GM10847 (cell line): Measurements from ENCODE around the gene HTT.

Experiments
- POLR2A ChIP-seq: IDR thresholded peaks from 2 replicates; pipeline ENCODE4 v1.6.1; 2011; ENCODE audit not compliant: insufficient read length; ENCODE audit errors: extremely low read depth

The HTT gene

DNA sequence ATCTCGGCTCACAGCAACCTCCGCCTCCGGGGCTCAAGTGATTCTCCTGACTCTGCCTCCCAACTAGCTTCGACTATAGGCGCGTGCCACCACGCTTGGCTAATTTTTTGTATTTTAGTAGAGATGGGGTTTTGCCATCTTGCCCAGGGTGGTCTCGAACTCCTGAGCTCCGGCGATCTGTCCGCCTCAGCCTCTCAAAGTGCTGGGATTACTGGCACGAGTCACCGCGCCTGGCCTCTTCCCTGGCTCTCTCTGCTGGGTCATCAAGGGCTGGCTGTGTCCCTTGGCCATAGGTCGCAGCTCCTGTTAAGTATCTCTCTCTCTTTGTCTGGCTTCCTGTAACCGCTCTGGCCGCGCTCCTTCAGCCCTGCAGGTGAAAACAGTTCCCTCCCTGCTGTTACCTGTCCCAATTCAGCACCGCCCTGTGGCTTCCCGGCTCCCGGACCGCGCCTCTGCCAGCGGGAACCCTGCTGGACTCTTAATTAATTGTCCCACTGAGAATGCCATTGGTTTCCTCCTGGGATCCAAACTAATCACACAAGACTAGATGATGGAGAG is 217.0 kb downstream of the HTT start:
- no peak for TF ChIP-seq POLR2A

DNA sequence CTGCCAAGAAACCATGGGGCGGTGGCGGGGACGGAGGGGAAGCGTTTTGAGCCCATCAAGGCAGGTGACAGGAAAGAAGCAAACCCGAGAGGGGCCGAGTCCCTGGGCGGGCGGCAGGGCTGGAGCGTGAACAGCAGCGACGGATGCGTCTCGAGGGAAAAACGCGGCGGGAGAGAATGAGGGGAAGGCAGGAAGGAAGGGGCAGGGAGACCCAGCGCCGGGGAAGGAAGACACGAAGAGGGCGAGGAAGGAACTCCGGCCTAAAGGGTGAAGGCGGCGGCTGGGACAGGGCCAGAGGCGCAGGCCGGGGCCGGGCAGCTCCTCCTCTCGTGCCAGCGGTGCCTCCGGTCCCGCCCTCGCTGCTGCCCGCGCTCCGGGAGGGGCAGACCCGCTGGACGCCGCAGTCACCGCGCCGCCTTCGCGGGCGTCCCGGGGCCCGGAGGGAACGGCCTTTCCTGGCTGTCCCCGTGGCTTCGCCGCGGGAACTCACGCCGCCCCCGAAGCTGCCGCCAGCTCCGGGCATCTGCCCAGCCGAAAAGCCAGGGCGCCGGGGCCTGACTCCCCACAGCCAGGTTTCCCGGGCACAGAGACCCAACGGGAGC is 217.6 kb downstream of the HTT start:
- TF ChIP-seq POLR2A, result no peak

DNA sequence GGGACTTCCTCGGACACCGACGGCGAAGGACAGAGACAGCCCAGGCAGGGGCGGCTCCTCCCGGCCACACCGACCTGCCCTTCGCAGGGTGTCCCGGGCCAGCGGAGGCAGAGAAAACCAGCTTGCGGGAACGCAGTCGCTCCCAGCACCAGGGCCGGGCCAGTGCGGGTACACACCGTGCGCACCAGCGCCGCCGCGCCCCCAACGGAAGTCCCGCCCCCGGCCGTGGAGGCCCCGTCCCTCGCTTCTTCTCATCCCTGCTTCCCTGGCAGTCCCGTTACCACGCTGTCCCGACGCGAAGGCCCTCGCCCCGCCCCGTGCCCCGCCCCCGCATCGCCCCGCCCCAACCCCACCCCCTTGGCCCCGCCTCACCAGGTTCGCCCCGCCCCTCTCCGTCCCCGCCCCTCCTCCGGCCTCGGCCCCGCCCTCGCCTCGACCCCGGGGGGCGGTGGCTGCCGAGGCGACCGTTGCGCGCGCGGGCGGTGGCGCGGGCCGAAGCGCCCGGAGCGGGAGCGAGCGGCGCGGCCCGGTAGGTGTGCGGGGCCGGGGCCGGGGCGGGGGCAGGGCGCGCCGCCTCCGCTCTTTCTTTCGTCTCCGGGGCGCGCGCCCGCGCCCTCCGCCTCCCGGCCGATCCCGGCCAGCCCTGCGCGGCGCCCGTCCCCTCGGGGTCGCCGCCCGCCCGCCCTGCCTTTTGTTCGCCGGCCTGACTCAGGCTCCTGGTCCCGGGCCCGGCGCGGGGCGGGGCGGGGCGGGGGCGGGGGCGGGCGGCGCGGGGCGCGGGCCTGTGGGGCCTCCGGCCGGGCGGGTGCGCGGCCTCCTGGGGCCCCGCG is 218.3 kb downstream of the HTT start, which contains the start of gene RGS12:
RGS12 (plus strand) TSS at position 451 of the 830 bp plus-strand sequence. CDS start 23,150 bp downstream, outside the sequence.
- no peak for TF ChIP-seq POLR2A
